ENCODE results near the gene DNAJC13. TPM values are rescaled to one million over a fixed set of nuclear protein-coding genes. Genes with fewer than 3 reads are reported as not detected.

Gene DNAJC13
- total and polyA plus RNA-seq, 2 donors (not counting 3 experiments of a cell fraction or from before 2014, with no cell fraction given) = 14.3 to 71.7 TPM

DNA sequence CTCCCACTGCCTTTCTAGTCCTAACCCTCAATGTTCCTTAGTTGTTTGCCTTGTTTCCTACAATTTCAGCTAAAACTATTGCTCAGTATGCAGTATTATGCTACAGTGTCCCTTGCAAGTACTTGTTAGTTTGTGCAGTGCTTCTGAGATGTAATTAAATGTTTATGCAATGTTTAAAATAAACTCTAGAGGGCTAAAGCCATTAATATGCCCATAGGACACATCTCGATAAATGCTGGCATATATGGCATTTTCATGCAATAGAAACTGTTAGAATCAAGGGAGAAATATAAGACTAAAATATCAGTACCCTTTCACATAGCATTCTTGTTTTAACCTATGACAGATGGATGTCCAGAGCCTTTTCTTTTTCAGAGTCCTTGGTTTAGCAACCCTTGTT, 120.0 kb downstream of the DNAJC13 start:
- H3K27me3 ChIP-seq (ENCODE audit: control insufficient read depth in 2 of 2, insufficient read depth in 2 of 2, low read length in 2 of 2) = no peaks in the 10 kb centered on the region
- H4K20me1 ChIP-seq (replicated peaks; ENCODE audit: control insufficient read depth, extremely low read depth, insufficient read depth, low read length) = no peaks in the 10 kb centered on the region
- DNase-seq (ENCODE audit: low read depth, low spot score) (no peak), FAIRE-seq (no peak)
- H3K27ac ChIP-seq (ENCODE audit: insufficient read depth, low read depth, low read length) = no peak overlapping the region
- no peak overlapping the region for H3K9ac ChIP-seq (replicated peaks; ENCODE audit: extremely low read depth, insufficient read depth, low read length)
- no peaks in the 10 kb centered on the region for H3K79me2 ChIP-seq (ENCODE audit: control insufficient read depth, insufficient read depth, low read length)
- peaks cover 9% of the 10 kb centered on the region for H3K4me1 ChIP-seq (ENCODE audit: control insufficient read depth, extremely low read depth, insufficient read depth, low read length)
- H2AFZ ChIP-seq (ENCODE audit: low read depth, low read length) = no peak overlapping the region
- dilution Hi-C loops (cut with MboI; ENCODE audit: extremely low pct_ligation_motif_present, low sequenced_read_pairs) = loop anchor here (25.0 kb wide), 1 partner anchor 100 kb away; no protein-coding TSS in a partner anchor
- BruUV-seq (replicated peaks) = no TSS peak
- ChIA-PET CTCF (interaction anchor here (1.1 to 9.8 kb wide), 8 partner anchors 11 to 146 kb away, joined by 3 to 423 read pairs (median 14); partner anchors contain the start of genes ACAD11 and UBA5), POLR2A (no interaction called here)
- H3K9me1 ChIP-seq (replicated peaks; ENCODE audit: control insufficient read depth, extremely low read depth, insufficient read depth, low read length) = no peaks in the 10 kb centered on the region
- no peaks in the 10 kb centered on the region for H3K9me3 ChIP-seq (replicated peaks; ENCODE audit: control insufficient read depth, insufficient read depth, low read length)
- no peak overlapping the region for H3K4me3 ChIP-seq (replicated peaks in 1 of 3; ENCODE audit: insufficient read depth in 1 of 3, low read depth in 1 of 3, low read length in 3 of 3)
- H3K4me2 ChIP-seq (ENCODE audit: insufficient read depth, low read length) = no peak overlapping the region
- H3K36me3 ChIP-seq (ENCODE audit: control insufficient read depth in 2 of 2, extremely low read depth in 1 of 2, insufficient read depth in 2 of 2, low read length in 2 of 2) = peaks cover 6 to 10% of the 10 kb centered on the region in 2 experiments
- intact Hi-C loops (cut with micrococcal nuclease) = no loop called here
- TF ChIP-seq POLR2A (IDR thresholded peaks at IDR 0.05; ENCODE audit: low read depth, low read length) (no peak), CTCF (IDR thresholded peaks at IDR 0.05; ENCODE audit: extremely low read depth in 1 of 2, insufficient read depth in 1 of 2, low read depth in 1 of 2, low read length in 2 of 2) (peak in 1 of 2 donors; percentile 0)

DNA sequence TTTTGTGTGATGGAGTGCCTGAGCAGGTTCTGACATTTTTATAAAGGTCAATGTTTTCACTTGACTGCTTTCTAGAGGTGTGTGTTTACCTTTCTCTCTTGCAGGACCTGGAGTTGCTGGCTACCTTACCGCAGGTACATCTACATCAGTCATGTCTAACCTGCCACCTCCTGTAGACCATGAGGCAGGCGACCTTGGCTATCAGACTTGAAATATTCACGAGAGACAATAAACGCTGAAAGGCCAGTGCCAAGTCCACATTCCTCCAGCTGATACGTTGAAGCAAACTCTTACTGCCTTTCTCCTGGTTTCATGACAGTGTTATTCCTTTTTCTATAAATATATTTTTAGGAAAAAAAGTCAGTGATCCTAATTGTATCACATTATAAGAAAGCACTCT, 120.8 kb downstream of the DNAJC13 start:
- Histone ChIP-seq H3K27ac (ENCODE audit: insufficient read depth, low read depth, low read length) (no peak overlapping the region), H4K20me1 (replicated peaks; ENCODE audit: control insufficient read depth, extremely low read depth, insufficient read depth, low read length) (no peaks in the 10 kb centered on the region), H3K4me2 (ENCODE audit: insufficient read depth, low read length) (no peak overlapping the region), H3K9me3 (replicated peaks; ENCODE audit: control insufficient read depth, insufficient read depth, low read length) (no peaks in the 10 kb centered on the region), H3K9me1 (replicated peaks; ENCODE audit: control insufficient read depth, extremely low read depth, insufficient read depth, low read length) (no peaks in the 10 kb centered on the region), H3K36me3 (ENCODE audit: control insufficient read depth in 2 of 2, extremely low read depth in 1 of 2, insufficient read depth in 2 of 2, low read length in 2 of 2) (peaks cover 6 to 10% of the 10 kb centered on the region in 2 experiments), H3K4me3 (replicated peaks in 1 of 3; ENCODE audit: insufficient read depth in 1 of 3, low read depth in 1 of 3, low read length in 3 of 3) (no peak overlapping the region), H3K79me2 (ENCODE audit: control insufficient read depth, insufficient read depth, low read length) (no peaks in the 10 kb centered on the region), H3K9ac (replicated peaks; ENCODE audit: extremely low read depth, insufficient read depth, low read length) (no peak overlapping the region), H2AFZ (ENCODE audit: low read depth, low read length) (no peak overlapping the region), H3K27me3 (ENCODE audit: control insufficient read depth in 2 of 2, insufficient read depth in 2 of 2, low read length in 2 of 2) (no peaks in the 10 kb centered on the region), H3K4me1 (ENCODE audit: control insufficient read depth, extremely low read depth, insufficient read depth, low read length) (peaks cover 16% of the 10 kb centered on the region)
- FAIRE-seq (no peak), DNase-seq (ENCODE audit: low read depth, low spot score) (no peak)
- BruUV-seq (replicated peaks) = no TSS peak
- CTCF ChIA-PET = interaction anchor here (1.4 to 9.8 kb wide), 4 partner anchors 56 to 121 kb away, joined by 3 to 423 read pairs (median 26); partner anchors contain the start of genes ACAD11 and UBA5
- TF ChIP-seq JUN (IDR thresholded peaks at IDR 0.05; ENCODE audit: borderline replicate concordance, insufficient read depth, insufficient read length, low read depth) (no peak), POLR2A (IDR thresholded peaks at IDR 0.05; ENCODE audit: low read depth, low read length) (no peak), FOS (IDR thresholded peaks at IDR 0.05; ENCODE audit: borderline replicate concordance, insufficient read depth, low read length) (no peak), POLR2AphosphoS5 (IDR thresholded peaks at IDR 0.05; ENCODE audit: insufficient read depth, low read depth, low read length) (no peak), EZH2 (IDR thresholded peaks at IDR 0.05; ENCODE audit: borderline replicate concordance, low read depth, low read length, severe bottlenecking) (no peak), CTCF (IDR thresholded peaks at IDR 0.05; ENCODE audit: extremely low read depth in 1 of 2, insufficient read depth in 1 of 2, low read depth in 1 of 2, low read length in 2 of 2) (no peak), GATA2 (IDR thresholded peaks at IDR 0.05; ENCODE audit: insufficient read depth, insufficient read length, low read depth, low read length) (no peak)
- TF ChIP-seq, protein P1, sequence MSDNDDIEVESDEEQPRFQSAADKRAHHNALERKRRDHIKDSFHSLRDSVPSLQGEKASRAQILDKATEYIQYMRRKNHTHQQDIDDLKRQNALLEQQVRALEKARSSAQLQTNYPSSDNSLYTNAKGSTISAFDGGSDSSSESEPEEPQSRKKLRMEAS (IDR thresholded peaks at IDR 0.05; ENCODE audit: insufficient read depth, insufficient read length) = no peak
- intact Hi-C loops (cut with micrococcal nuclease) = no loop called here
- dilution Hi-C loops (cut with MboI; ENCODE audit: extremely low pct_ligation_motif_present, low sequenced_read_pairs) = loop anchor here (25.0 kb wide), 1 partner anchor 99 kb away; no protein-coding TSS in a partner anchor
- POLR2A ChIA-PET = no interaction called here
